WTC11 (cell line): ENCODE data around the gene NAGS.

Source experiments
- CTCF ChIP-seq: fragments of 200-600 bp; IDR thresholded peaks from 2 replicates; pipeline ENCODE4 v1.8.0; 2022; ENCODE audit warnings: antibody characterized with exemption
- NFE2L1 ChIP-seq: sonication (generic); formaldehyde crosslinking; IDR thresholded peaks from 2 replicates; pipeline ENCODE4 v1.8.1; 2023; ENCODE audit warnings: missing genetic modification reagents
- OVOL2 ChIP-seq: fragments of 250-450 bp; sonication (Bioruptor Pico); IDR thresholded peaks from 2 replicates; pipeline ENCODE4 v1.9.0; 2021; ENCODE audit warnings: mild to moderate bottlenecking, borderline replicate concordance
- TF ChIP-seq, protein P1 (sequence below): sonication (generic); formaldehyde crosslinking; IDR thresholded peaks from 2 replicates; pipeline ENCODE4 v1.8.0; 2023; ENCODE audit warnings: mild to moderate bottlenecking, missing genetic modification reagents

DNA sequence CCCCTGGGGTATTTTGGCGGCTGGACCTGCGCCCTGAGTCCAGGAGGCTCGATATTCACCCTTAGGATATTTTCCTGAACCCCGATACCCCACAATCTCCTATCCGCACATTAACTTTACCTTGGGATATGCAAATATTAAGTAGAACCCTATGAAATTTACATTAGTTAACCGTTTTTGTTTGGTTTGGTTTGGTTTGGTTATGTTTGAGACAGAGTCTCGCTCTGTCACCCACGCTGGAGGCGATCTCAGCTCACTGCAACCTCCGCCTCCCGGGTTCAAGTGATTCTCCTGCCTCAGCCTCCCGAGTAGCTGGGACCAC, 9.3 kb upstream of the NAGS start:
- TF ChIP-seq NFE2L1: no peak
- no peak for TF ChIP-seq OVOL2
- peak; percentile 19; the same call in 1 of the 2 replicates for TF ChIP-seq CTCF
- TF ChIP-seq, protein P1, sequence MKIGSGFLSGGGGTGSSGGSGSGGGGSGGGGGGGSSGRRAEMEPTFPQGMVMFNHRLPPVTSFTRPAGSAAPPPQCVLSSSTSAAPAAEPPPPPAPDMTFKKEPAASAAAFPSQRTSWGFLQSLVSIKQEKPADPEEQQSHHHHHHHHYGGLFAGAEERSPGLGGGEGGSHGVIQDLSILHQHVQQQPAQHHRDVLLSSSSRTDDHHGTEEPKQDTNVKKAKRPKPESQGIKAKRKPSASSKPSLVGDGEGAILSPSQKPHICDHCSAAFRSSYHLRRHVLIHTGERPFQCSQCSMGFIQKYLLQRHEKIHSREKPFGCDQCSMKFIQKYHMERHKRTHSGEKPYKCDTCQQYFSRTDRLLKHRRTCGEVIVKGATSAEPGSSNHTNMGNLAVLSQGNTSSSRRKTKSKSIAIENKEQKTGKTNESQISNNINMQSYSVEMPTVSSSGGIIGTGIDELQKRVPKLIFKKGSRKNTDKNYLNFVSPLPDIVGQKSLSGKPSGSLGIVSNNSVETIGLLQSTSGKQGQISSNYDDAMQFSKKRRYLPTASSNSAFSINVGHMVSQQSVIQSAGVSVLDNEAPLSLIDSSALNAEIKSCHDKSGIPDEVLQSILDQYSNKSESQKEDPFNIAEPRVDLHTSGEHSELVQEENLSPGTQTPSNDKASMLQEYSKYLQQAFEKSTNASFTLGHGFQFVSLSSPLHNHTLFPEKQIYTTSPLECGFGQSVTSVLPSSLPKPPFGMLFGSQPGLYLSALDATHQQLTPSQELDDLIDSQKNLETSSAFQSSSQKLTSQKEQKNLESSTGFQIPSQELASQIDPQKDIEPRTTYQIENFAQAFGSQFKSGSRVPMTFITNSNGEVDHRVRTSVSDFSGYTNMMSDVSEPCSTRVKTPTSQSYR (CRISPR knock-in tag): no peak
